SK-N-SH (cell line): ENCODE data around the gene GALNT12. TPM values are rescaled to one million over a fixed set of nuclear protein-coding genes. Genes with fewer than 3 reads are reported as not detected.
A peak's percentile ranks its signal among the peaks of the same experiment; 100 is the strongest.

Experiments
- CTCF ChIA-PET: fragments of 300-600, 350-600 bp; formaldehyde crosslinking; extraction: SDS; loops from one replicate; lab custom pipeline; 2021; lab: Yijun Ruan, JAX
- POLR2A ChIA-PET: fragments of 350-600 bp; sonication (Branson Sonifier 250); formaldehyde crosslinking; extraction: SDS; loops from one replicate; lab custom pipeline; 2020; ENCODE audit warnings: antibody characterized with exemption, inconsistent platforms; lab: Yijun Ruan, JAX
- DNase-seq: peaks from one replicate; pipeline ENCODE4 v3.0.0; 2012
- H2AFZ ChIP-seq: fragments of 200-600 bp; sonication (generic); 2 replicates; pipeline ENCODE4 v1.8.1; 2016; ENCODE audit warnings: antibody characterized with exemption, mild to moderate bottlenecking, low read depth
- H3F3A ChIP-seq: fragments of 200-600 bp; sonication (generic); replicated peaks from 2 replicates; pipeline ENCODE3; 2016; ENCODE audit warnings: antibody characterized with exemption, mild to moderate bottlenecking; ENCODE audit not compliant: insufficient read depth
- H3K27ac ChIP-seq, 2 experiments: fragments of 200-500 bp in 1 of 2; fragments of 200-600 bp in 1 of 2; sonication (Bioruptor generic) in 1 of 2; sonication (generic), shearing (Covaris generic) in 1 of 2; 2 replicates each; pipeline versions ENCODE4 v1.5.1 to v1.6.1; 2014 to 2016; ENCODE audit warnings: low read depth in 2 of 2, inconsistent platforms in 1 of 2, low read length in 1 of 2, mild to moderate bottlenecking in 1 of 2, mixed read lengths in 1 of 2
- H3K27me3 ChIP-seq: fragments of 200-600 bp; sonication (generic), shearing (Covaris generic); 2 replicates; pipeline ENCODE4 v1.6.1; 2016; ENCODE audit warnings: mixed run types; ENCODE audit not compliant: insufficient read depth
- H3K36me3 ChIP-seq, 2 experiments: fragments of 200-500 bp in 1 of 2; fragments of 200-600 bp in 1 of 2; sonication (Bioruptor generic) in 1 of 2; sonication (generic) in 1 of 2; replicated peaks in 1 of 2; 2 replicates each; pipeline versions ENCODE3 to v1.5.1; 2014 to 2016; ENCODE audit warnings: low read length in 1 of 2, mild to moderate bottlenecking in 1 of 2; ENCODE audit not compliant: insufficient read depth in 2 of 2, control insufficient read depth in 1 of 2
- H3K4me1 ChIP-seq, 2 experiments: fragments of 200-500 bp in 1 of 2; fragments of 200-600 bp in 1 of 2; sonication (Bioruptor generic) in 1 of 2; sonication (generic), shearing (Covaris generic) in 1 of 2; 2 replicates each; pipeline versions ENCODE4 v1.5.1 to v1.6.1; 2014 to 2016; ENCODE audit warnings: low read depth in 1 of 2, low read length in 1 of 2, mixed run types in 1 of 2; ENCODE audit not compliant: insufficient read depth in 2 of 2, control insufficient read depth in 1 of 2
- H3K4me2 ChIP-seq: fragments of 200-600 bp; sonication (generic), shearing (Covaris generic); 2 replicates; pipeline ENCODE4 v1.6.1; 2017; ENCODE audit warnings: mixed run types
- H3K4me3 ChIP-seq, 2 experiments: fragments of 200-500 bp in 1 of 2; fragments of 200-600 bp in 1 of 2; sonication (Bioruptor generic) in 1 of 2; sonication (generic), shearing (Covaris generic) in 1 of 2; 2 replicates each; pipeline versions ENCODE4 v1.5.1 to v1.8.1; 2014 to 2016; ENCODE audit warnings: low read depth in 2 of 2, inconsistent platforms in 1 of 2, low read length in 1 of 2, mild to moderate bottlenecking in 1 of 2, mixed read lengths in 1 of 2, moderate library complexity in 1 of 2
- H3K79me2 ChIP-seq: fragments of 200-600 bp; sonication (generic); 2 replicates; pipeline ENCODE4 v1.8.1; 2017; ENCODE audit warnings: mild to moderate bottlenecking; ENCODE audit not compliant: insufficient read depth
- H3K9ac ChIP-seq: fragments of 200-600 bp; sonication (generic); 2 replicates; pipeline ENCODE4 v1.6.1; 2017; ENCODE audit warnings: mixed run types
- H3K9me2 ChIP-seq: fragments of 200-600 bp; sonication (generic); 2 replicates; pipeline ENCODE4 v1.6.1; 2017; ENCODE audit warnings: mixed run types
- H3K9me3 ChIP-seq: fragments of 200-600 bp; sonication (generic); 2 replicates; pipeline ENCODE4 v1.6.1; 2017; ENCODE audit warnings: mixed run types, mild to moderate bottlenecking, moderate library complexity
- H4K20me1 ChIP-seq: fragments of 200-600 bp; sonication (generic); 2 replicates; pipeline ENCODE4 v1.6.1; 2017; ENCODE audit warnings: mild to moderate bottlenecking, mixed run types; ENCODE audit not compliant: insufficient read depth
- EP300 ChIP-seq, 2 experiments: IDR thresholded peaks; 2 replicates each; pipeline versions ENCODE4 v1.4.0 to v1.6.1; 2012; ENCODE audit warnings: borderline replicate concordance in 1 of 2, low read depth in 1 of 2, low read length in 1 of 2
- EZH2phosphoT487 ChIP-seq: fragments of 200-600 bp; sonication (generic); IDR thresholded peaks from 2 replicates; pipeline ENCODE4 v1.6.1; 2017; ENCODE audit warnings: low read depth, mixed run types, mild to moderate bottlenecking, antibody characterized with exemption, moderate library complexity, borderline replicate concordance
- FOSL2 ChIP-seq: IDR thresholded peaks from 2 replicates; pipeline ENCODE4 v1.4.0; 2012; ENCODE audit warnings: low read depth, mild to moderate bottlenecking, moderate library complexity, borderline replicate concordance
- FOXM1 ChIP-seq: IDR thresholded peaks from 2 replicates; pipeline ENCODE4 v1.4.0; 2012; ENCODE audit warnings: low read depth, mild to moderate bottlenecking
- GATA2 ChIP-seq: sonication (generic); formaldehyde crosslinking; IDR thresholded peaks from 2 replicates; pipeline ENCODE4 v1.5.0; 2020; ENCODE audit warnings: mild to moderate bottlenecking, missing genetic modification reagents
- NRF1 ChIP-seq: IDR thresholded peaks from 2 replicates; pipeline ENCODE4 v1.6.1; 2012; ENCODE audit warnings: low read depth, mild to moderate bottlenecking, low read length
- RAD21 ChIP-seq: IDR thresholded peaks from 2 replicates; pipeline ENCODE4 v1.6.1; 2012; ENCODE audit warnings: mild to moderate bottlenecking, low read length
- RFX5 ChIP-seq: IDR thresholded peaks from 2 replicates; pipeline ENCODE4 v1.6.1; 2012; ENCODE audit warnings: mild to moderate bottlenecking, improper control_type of control experiment, low read length
- SIN3A ChIP-seq: IDR thresholded peaks from 2 replicates; pipeline ENCODE4 v1.6.1; 2012; ENCODE audit warnings: low read depth, mild to moderate bottlenecking, low read length, moderate library complexity, borderline replicate concordance
- TCF12 ChIP-seq: IDR thresholded peaks from 2 replicates; pipeline ENCODE4 v1.4.0; 2012
- TEAD4 ChIP-seq: IDR thresholded peaks from 2 replicates; pipeline ENCODE4 v1.4.0; 2012; ENCODE audit warnings: mild to moderate bottlenecking, borderline replicate concordance; ENCODE audit not compliant: insufficient read depth
- YY1 ChIP-seq: IDR thresholded peaks from 2 replicates; pipeline ENCODE4 v1.4.0; 2012; ENCODE audit warnings: low read depth, mild to moderate bottlenecking
- WGBS: methylation state at CpG from one replicate; pipeline ENCODE4 v1.1.6; 2017; ENCODE audit warnings: low lambda C conversion rate; 5-methylcytosine and 5-hydroxymethylcytosine counted together
- polyA plus RNA-seq, 3 experiments: library from polyadenylated mRNA; depleted of rRNA; stranded (reverse); fragments of >200 nt; gene quantifications; 2 replicates each; pipeline ENCODE4 v1.2.3, GENCODE V29; 2012
- TF ChIP-seq, protein P1 (sequence below): fragments of 200-600 bp; sonication (generic); IDR thresholded peaks from 2 replicates; pipeline ENCODE4 v1.6.1; 2017; ENCODE audit warnings: antibody characterized with exemption, mild to moderate bottlenecking, moderate library complexity
- TF ChIP-seq, protein P2 (sequence below): fragments of 150-350 bp; IDR thresholded peaks from 2 replicates; pipeline ENCODE4 v1.6.1; 2016; ENCODE audit warnings: mild to moderate bottlenecking, low read depth, low read length
- TF ChIP-seq, protein P3 (sequence below): IDR thresholded peaks from 2 replicates; pipeline ENCODE4; 2012
- TF ChIP-seq, protein P4 (sequence below): IDR thresholded peaks from 2 replicates; pipeline ENCODE4 v1.4.0; 2012; ENCODE audit warnings: low read depth, borderline replicate concordance

The GALNT12 gene
- polyA plus RNA-seq, 1 of the 3 experiments (the other 2 are of a cell fraction) = 7.4 TPM

DNA sequence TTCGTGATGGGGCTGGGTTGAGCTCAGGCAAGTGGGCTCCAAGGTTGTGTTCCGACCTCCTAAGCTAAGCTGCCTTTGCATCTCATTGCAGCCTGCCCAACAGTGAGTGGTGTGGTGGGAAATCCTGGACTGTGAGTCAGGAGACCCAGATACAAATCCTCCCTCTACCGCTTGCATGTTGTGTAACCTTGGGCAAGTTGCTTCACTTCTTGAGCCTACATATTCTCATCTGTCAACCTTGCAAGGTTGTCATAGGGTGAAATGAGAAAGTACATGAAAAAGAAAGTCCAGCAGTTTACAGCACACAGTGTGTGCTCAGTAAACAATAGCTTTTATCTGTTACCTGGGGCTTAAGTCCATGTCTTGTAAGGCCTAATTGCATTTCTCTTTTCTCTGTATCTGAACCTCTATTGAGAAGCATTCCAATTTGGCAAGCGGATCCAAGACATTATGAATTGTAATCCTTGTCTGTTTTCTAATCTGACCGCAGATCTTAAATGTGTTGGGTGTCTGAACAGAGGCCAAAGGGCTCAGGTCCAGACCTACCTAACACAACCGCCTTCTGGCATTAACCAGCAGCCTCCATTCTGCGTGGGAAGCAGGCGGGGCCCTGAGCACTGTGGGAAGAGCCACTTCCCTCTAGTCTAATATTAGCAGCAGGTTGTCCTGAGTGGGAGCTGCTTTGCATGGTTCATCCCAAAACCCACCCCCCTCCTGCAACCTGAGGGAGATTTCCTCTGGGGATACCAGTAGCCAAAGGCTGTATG is 1.8 kb upstream of the GALNT12 start (continued):
- TF ChIP-seq EP300 (IDR thresholded peaks at IDR 0.05; ENCODE audit: borderline replicate concordance in 1 of 2, low read depth in 1 of 2, low read length in 1 of 2) = no peak
- no peak for TF ChIP-seq NRF1

DNA sequence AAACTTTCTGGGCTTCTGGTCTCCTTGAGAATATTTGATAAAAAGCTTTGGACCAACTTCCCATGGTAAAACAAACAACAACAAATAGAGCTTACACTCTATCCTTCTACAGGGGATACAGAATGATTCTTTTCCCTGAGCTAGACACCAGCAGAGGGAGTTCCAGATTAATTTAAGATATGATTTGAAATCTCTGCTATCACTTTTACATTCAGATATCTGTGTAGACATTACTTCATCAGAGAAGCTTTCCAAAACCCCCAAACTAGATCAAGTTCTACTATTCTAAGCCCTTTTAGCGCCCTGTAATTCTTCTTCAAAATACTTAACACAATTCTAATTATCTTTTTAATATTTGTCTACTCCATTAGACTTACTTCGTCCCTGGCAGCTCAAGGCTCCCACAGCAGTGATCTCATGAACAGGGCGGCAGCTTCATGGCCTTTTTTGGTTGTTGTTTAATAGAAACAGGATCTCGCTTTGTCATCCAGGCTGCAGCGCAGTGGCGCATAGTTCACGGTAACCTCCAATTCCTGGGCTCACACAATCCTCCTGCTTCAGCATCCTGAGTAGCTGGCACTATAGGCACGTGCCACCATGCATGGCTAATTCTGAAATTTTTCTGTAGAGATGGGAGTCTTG is 955 bp upstream of the GALNT12 start:
- ChIA-PET POLR2A (no interaction called here), CTCF (interaction anchor here (0.6 to 1.9 kb wide), 15 partner anchors 10 to 491 kb away, joined by 3 to 9 read pairs (median 3); no protein-coding TSS in a partner anchor)
- no peaks in the 10 kb centered on the region for H3K79me2 ChIP-seq
- H3K27ac ChIP-seq = no peak overlapping the region
- H3K4me2 ChIP-seq = no peak overlapping the region
- peaks cover 0 to 19% of the 10 kb centered on the region in 2 experiments; a peak in 1 of 4 replicates for H3K4me1 ChIP-seq
- peaks cover 7% of the 10 kb centered on the region for H3F3A ChIP-seq
- no peaks in the 10 kb centered on the region for H3K9me3 ChIP-seq
- H3K27me3 ChIP-seq = peaks cover 20% of the 10 kb centered on the region; the same call in 1 of the 2 replicates
- 91% methylated on average over 8 of the region's 8 CpGs for WGBS
- no peak overlapping the region for H3K4me3 ChIP-seq
- TF ChIP-seq, protein P1, sequence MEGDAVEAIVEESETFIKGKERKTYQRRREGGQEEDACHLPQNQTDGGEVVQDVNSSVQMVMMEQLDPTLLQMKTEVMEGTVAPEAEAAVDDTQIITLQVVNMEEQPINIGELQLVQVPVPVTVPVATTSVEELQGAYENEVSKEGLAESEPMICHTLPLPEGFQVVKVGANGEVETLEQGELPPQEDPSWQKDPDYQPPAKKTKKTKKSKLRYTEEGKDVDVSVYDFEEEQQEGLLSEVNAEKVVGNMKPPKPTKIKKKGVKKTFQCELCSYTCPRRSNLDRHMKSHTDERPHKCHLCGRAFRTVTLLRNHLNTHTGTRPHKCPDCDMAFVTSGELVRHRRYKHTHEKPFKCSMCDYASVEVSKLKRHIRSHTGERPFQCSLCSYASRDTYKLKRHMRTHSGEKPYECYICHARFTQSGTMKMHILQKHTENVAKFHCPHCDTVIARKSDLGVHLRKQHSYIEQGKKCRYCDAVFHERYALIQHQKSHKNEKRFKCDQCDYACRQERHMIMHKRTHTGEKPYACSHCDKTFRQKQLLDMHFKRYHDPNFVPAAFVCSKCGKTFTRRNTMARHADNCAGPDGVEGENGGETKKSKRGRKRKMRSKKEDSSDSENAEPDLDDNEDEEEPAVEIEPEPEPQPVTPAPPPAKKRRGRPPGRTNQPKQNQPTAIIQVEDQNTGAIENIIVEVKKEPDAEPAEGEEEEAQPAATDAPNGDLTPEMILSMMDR = peak; percentile 51
- no peak for TF ChIP-seq FOSL2
- peak; percentile 38 for TF ChIP-seq RAD21
- H3K36me3 ChIP-seq = no peaks in the 10 kb centered on the region
- DNase-seq = no peak
- H3K9me2 ChIP-seq = no peaks in the 10 kb centered on the region
- no peak overlapping the region for H2AFZ ChIP-seq
- H4K20me1 ChIP-seq = no peaks in the 10 kb centered on the region
- H3K9ac ChIP-seq = no peak overlapping the region

DNA sequence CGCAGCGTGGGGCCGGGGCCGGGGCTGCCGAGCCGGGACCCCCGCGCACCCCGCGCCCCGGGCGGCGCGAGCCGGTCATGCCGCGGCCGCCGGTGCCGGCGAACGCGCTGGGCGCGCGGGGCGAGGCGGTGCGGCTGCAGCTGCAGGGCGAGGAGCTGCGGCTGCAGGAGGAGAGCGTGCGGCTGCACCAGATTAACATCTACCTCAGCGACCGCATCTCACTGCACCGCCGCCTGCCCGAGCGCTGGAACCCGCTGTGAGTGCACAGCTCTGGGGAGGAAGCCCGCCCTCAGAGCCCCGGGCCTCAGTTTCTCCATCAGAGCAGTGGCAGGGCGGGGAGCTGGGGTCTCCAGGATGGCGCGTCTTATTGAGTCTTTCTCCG is 335 bp downstream of the GALNT12 start:
- H3K9me3 ChIP-seq = no peaks in the 10 kb centered on the region
- H3F3A ChIP-seq = peaks cover 7% of the 10 kb centered on the region
- peak overlapping the region; percentile 75 for H2AFZ ChIP-seq
- no peak overlapping the region for H3K9ac ChIP-seq
- CTCF ChIA-PET = interaction anchor here (0.8 to 2.8 kb wide), 10 partner anchors 9 to 333 kb away, joined by 3 to 10 read pairs (median 3); partner anchors contain the start of gene COL15A1
- H4K20me1 ChIP-seq = no peaks in the 10 kb centered on the region
- peaks cover 0 to 19% of the 10 kb centered on the region in 2 experiments; a peak in 1 of 4 replicates for H3K4me1 ChIP-seq
- no peaks in the 10 kb centered on the region for H3K79me2 ChIP-seq
- no peak for DNase-seq
- H3K27me3 ChIP-seq = peaks cover 20% of the 10 kb centered on the region; the same call in 1 of the 2 replicates
- no peaks in the 10 kb centered on the region for H3K36me3 ChIP-seq
- no peaks in the 10 kb centered on the region for H3K9me2 ChIP-seq
- peak overlapping the region; percentile 89 for H3K4me2 ChIP-seq
- POLR2A ChIA-PET = no interaction called here
- peak overlapping the region; percentile 62 to 71 for H3K4me3 ChIP-seq
- WGBS = 2% methylated on average over 11 of the region's 46 CpGs
- no peak overlapping the region for H3K27ac ChIP-seq
- TF ChIP-seq, protein P2, sequence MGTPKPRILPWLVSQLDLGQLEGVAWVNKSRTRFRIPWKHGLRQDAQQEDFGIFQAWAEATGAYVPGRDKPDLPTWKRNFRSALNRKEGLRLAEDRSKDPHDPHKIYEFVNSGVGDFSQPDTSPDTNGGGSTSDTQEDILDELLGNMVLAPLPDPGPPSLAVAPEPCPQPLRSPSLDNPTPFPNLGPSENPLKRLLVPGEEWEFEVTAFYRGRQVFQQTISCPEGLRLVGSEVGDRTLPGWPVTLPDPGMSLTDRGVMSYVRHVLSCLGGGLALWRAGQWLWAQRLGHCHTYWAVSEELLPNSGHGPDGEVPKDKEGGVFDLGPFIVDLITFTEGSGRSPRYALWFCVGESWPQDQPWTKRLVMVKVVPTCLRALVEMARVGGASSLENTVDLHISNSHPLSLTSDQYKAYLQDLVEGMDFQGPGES = no peak
- no peak for TF ChIP-seq FOXM1
- TF ChIP-seq NRF1 = no peak
- TF ChIP-seq TCF12 = no peak
- TF ChIP-seq, protein P1 = no peak
- TF ChIP-seq GATA2 (CRISPR knock-in tag) = no peak
- TF ChIP-seq YY1 = no peak
- TF ChIP-seq, protein P3, sequence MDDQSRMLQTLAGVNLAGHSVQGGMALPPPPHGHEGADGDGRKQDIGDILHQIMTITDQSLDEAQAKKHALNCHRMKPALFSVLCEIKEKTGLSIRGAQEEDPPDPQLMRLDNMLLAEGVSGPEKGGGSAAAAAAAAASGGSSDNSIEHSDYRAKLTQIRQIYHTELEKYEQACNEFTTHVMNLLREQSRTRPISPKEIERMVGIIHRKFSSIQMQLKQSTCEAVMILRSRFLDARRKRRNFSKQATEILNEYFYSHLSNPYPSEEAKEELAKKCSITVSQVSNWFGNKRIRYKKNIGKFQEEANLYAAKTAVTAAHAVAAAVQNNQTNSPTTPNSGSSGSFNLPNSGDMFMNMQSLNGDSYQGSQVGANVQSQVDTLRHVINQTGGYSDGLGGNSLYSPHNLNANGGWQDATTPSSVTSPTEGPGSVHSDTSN = no peak
- TF ChIP-seq SIN3A = no peak
- TF ChIP-seq, protein P4, sequence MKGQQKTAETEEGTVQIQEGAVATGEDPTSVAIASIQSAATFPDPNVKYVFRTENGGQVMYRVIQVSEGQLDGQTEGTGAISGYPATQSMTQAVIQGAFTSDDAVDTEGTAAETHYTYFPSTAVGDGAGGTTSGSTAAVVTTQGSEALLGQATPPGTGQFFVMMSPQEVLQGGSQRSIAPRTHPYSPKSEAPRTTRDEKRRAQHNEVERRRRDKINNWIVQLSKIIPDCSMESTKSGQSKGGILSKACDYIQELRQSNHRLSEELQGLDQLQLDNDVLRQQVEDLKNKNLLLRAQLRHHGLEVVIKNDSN = no peak
- no peak for TF ChIP-seq RFX5
- no peak for TF ChIP-seq EZH2phosphoT487
- no peak for TF ChIP-seq TEAD4
